Keratinocyte (primary cell): Measurements from ENCODE around the gene USP12. TPM values are rescaled to one million over a fixed set of nuclear protein-coding genes. Genes with fewer than 3 reads are reported as not detected.

Experiments used
- DNase-seq: peaks from one replicate; pipeline ENCODE4 v3.0.0-alpha.2; 2011; ENCODE audit warnings: low read depth, missing footprints, low spot score
- FAIRE-seq: peaks from 2 replicates; lab custom pipeline; 2011; peaks lifted over from hg19 to GRCh38; lab: Jason Lieb, UNC
- H2AFZ ChIP-seq: 2 replicates; pipeline ENCODE4 v1.6.0; 2012; ENCODE audit warnings: low read length, control low read depth, inconsistent platforms; ENCODE audit not compliant: control insufficient read depth
- H3K27ac ChIP-seq: 2 replicates; pipeline ENCODE4 v1.5.1; 2011; ENCODE audit warnings: low read length; ENCODE audit not compliant: control insufficient read depth, insufficient read depth
- H3K27me3 ChIP-seq: 3 replicates; pipeline ENCODE4 v1.6.0; 2011; ENCODE audit warnings: low read length; ENCODE audit not compliant: control insufficient read depth, insufficient read depth; ENCODE audit errors: extremely low read depth
- H3K36me3 ChIP-seq, 2 experiments: 2 replicates in 1 of 2; 3 replicates in 1 of 2; pipeline ENCODE4 v1.5.1; 2011; ENCODE audit warnings: low read length in 2 of 2, mild to moderate bottlenecking in 1 of 2; ENCODE audit not compliant: control insufficient read depth in 2 of 2, insufficient read depth in 2 of 2; ENCODE audit errors: extremely low read depth in 1 of 2
- H3K4me1 ChIP-seq: 3 replicates; pipeline ENCODE4 v1.5.1; 2011; ENCODE audit warnings: low read length; ENCODE audit not compliant: control insufficient read depth, insufficient read depth; ENCODE audit errors: extremely low read depth
- H3K4me2 ChIP-seq: 3 replicates; pipeline ENCODE4 v1.6.0; 2011; ENCODE audit warnings: low read depth, low read length; ENCODE audit not compliant: control insufficient read depth, insufficient read depth; ENCODE audit errors: extremely low read depth
- H3K4me3 ChIP-seq, 3 experiments: fragments of 200-600 bp in 1 of 3; sonication (generic) in 1 of 3; 2 replicates in 2 of 3; 3 replicates in 1 of 3; pipeline ENCODE4 v1.5.1; 2011 to 2016; ENCODE audit warnings: low read length in 3 of 3, mild to moderate bottlenecking in 3 of 3, control low read depth in 2 of 3, inconsistent platforms in 1 of 3, low read depth in 1 of 3, mixed read lengths in 1 of 3, mixed run types in 1 of 3, moderate library complexity in 1 of 3; ENCODE audit not compliant: control insufficient read depth in 2 of 3, insufficient read depth in 2 of 3; ENCODE audit errors: extremely low read depth in 1 of 3
- H3K79me2 ChIP-seq: 2 replicates; pipeline ENCODE4 v1.6.0; 2012; ENCODE audit warnings: low read length; ENCODE audit not compliant: control insufficient read depth, insufficient read depth
- H3K9ac ChIP-seq: 3 replicates; pipeline ENCODE4 v1.6.0; 2011; ENCODE audit warnings: low read length; ENCODE audit not compliant: control insufficient read depth, insufficient read depth; ENCODE audit errors: extremely low read depth
- H3K9me1 ChIP-seq: 3 replicates; pipeline ENCODE4 v1.6.0; 2011; ENCODE audit warnings: low read length; ENCODE audit not compliant: control insufficient read depth, insufficient read depth; ENCODE audit errors: extremely low read depth
- H3K9me3 ChIP-seq: 2 replicates; pipeline ENCODE4 v1.5.1; 2012; ENCODE audit warnings: low read depth, low read length; ENCODE audit not compliant: control insufficient read depth
- H4K20me1 ChIP-seq: 3 replicates; pipeline ENCODE4 v1.6.0; 2011; ENCODE audit warnings: low read length; ENCODE audit not compliant: control insufficient read depth, insufficient read depth; ENCODE audit errors: extremely low read depth
- EZH2 ChIP-seq: IDR thresholded peaks from one replicate; pipeline ENCODE4 v1.6.1; 2012; ENCODE audit warnings: inconsistent platforms, mild to moderate bottlenecking, low read length, moderate library complexity
- dilution Hi-C: fragments of 300-500 bp; cut with MboI; formaldehyde crosslinking; loops from one replicate; pipeline ENCODE4 v1.7.0; 2020; ENCODE audit warnings: low sequenced_read_pairs; ENCODE audit not compliant: extremely low pct_ligation_motif_present
- polyA plus RNA-seq, 5 experiments: library from polyadenylated mRNA; depleted of rRNA in 3 of 5; stranded (reverse) in 3 of 5; stranded (forward) in 1 of 5; unstranded in 1 of 5; fragments of >200 nt; gene quantifications; 1 replicate in 1 of 5; 2 replicates in 3 of 5; 3 replicates in 1 of 5; pipeline versions ENCODE4 v1.2.1 to v1.2.3, GENCODE V29; 2011 to 2012; ENCODE audit warnings: missing spikeins in 2 of 5, low read depth in 1 of 5, low replicate concordance in 1 of 5
- TF ChIP-seq, protein P1 (sequence below), 3 experiments: IDR thresholded peaks in 1 of 3; conservative IDR thresholded peaks in 1 of 3; optimal IDR thresholded peaks in 1 of 3; 2 replicates in 2 of 3; 3 replicates in 1 of 3; pipeline versions ENCODE3 to v1.5.1; 2011; ENCODE audit warnings: low read length in 3 of 3, mild to moderate bottlenecking in 3 of 3, moderate library complexity in 2 of 3, control low read depth in 1 of 3, inconsistent platforms in 1 of 3; ENCODE audit not compliant: insufficient read depth in 2 of 3; ENCODE audit errors: extremely low read depth in 1 of 3

Gene USP12
- polyA plus RNA-seq, 1 donor (not counting 4 experiments of a cell fraction or from before 2014, with no cell fraction given), result 20.7 TPM

DNA sequence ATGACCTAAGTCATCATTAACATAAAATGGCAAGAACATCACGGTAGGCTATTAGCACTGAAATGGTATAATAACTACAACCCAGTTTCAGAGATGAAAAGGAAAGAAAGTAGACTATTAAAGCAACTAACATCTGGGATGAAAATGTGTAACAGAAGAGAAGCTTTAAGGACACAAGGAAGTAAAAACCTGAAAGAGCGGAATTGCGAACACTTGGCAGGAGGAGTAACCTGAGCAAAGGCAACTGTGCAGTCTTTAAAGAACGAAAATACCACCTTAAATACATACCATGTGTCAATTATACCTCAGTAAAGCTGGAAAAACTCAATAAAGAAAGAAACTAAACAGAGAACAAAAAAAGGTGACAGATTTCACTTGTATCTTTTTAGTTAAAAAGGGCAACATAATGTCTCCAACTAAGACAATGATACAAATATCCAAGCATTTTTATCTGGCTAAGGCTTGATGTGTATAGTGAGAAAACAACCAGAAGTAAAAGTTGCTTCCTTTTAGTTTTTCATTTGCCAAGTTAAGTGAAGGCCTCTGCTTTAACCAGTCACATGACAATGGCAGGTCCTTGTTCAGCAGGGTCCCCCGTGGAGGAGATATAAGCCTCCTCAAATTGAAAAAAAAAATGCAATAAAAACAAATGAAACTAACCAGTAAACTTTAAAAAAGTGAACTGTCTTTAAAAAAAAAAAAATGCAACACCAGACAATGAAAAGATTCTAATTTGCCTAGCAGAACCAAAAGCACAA is 11.6 kb downstream of the USP12 start:
- H3K9ac ChIP-seq, result no peak overlapping the region
- H3K27ac ChIP-seq, result no peak overlapping the region
- no peaks in the 10 kb centered on the region for H3K9me3 ChIP-seq
- peaks cover 95% of the 10 kb centered on the region for H3K79me2 ChIP-seq
- no peak for FAIRE-seq
- TF ChIP-seq, protein P1, sequence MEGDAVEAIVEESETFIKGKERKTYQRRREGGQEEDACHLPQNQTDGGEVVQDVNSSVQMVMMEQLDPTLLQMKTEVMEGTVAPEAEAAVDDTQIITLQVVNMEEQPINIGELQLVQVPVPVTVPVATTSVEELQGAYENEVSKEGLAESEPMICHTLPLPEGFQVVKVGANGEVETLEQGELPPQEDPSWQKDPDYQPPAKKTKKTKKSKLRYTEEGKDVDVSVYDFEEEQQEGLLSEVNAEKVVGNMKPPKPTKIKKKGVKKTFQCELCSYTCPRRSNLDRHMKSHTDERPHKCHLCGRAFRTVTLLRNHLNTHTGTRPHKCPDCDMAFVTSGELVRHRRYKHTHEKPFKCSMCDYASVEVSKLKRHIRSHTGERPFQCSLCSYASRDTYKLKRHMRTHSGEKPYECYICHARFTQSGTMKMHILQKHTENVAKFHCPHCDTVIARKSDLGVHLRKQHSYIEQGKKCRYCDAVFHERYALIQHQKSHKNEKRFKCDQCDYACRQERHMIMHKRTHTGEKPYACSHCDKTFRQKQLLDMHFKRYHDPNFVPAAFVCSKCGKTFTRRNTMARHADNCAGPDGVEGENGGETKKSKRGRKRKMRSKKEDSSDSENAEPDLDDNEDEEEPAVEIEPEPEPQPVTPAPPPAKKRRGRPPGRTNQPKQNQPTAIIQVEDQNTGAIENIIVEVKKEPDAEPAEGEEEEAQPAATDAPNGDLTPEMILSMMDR (optimal IDR thresholded peaks at IDR 0.05 in 1 of 3, IDR thresholded peaks at IDR 0.05 in 1 of 3, conservative IDR thresholded peaks at IDR 0.05 in 1 of 3; ENCODE audit: extremely low read depth in 1 of 3, insufficient read depth in 2 of 3, low read length in 3 of 3), result no peak
- no peak for TF ChIP-seq EZH2
- peaks cover 0 to 3% of the 10 kb centered on the region in 2 experiments for H3K36me3 ChIP-seq
- H4K20me1 ChIP-seq, result peaks cover 4% of the 10 kb centered on the region
- H3K9me1 ChIP-seq, result no peaks in the 10 kb centered on the region
- H3K4me3 ChIP-seq, result no peak overlapping the region
- DNase-seq, result no peak
- H3K4me1 ChIP-seq, result no peaks in the 10 kb centered on the region
- no peaks in the 10 kb centered on the region for H3K27me3 ChIP-seq
- dilution Hi-C loops, result no loop called here
- no peak overlapping the region for H3K4me2 ChIP-seq
- no peak overlapping the region for H2AFZ ChIP-seq

DNA sequence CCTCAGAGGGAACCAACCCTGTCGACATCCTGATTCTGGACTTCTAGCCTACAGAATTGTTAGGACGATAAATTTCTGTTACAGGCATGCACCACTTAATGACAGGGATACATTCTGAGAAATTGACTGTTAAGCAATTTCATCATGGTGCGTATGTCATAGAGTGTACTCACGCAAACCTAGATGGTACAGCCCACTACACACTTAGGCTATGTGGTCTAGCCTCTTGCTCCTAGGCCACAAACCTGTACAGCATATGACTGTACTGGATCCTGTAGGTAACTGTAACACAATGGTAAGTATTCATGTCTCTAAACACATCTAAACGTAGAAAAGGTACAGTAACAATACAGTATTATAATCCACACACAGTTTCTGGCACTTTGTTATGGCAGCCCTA is 13.3 kb downstream of the USP12 start:
- no peak overlapping the region for H3K9ac ChIP-seq
- no peak for TF ChIP-seq EZH2
- TF ChIP-seq, protein P1 (optimal IDR thresholded peaks at IDR 0.05 in 1 of 3, IDR thresholded peaks at IDR 0.05 in 1 of 3, conservative IDR thresholded peaks at IDR 0.05 in 1 of 3; ENCODE audit: extremely low read depth in 1 of 3, insufficient read depth in 2 of 3, low read length in 3 of 3), result no peak
- no peak overlapping the region for H3K27ac ChIP-seq
- H4K20me1 ChIP-seq, result peaks cover 4% of the 10 kb centered on the region
- H3K36me3 ChIP-seq, result peaks cover 0 to 3% of the 10 kb centered on the region in 2 experiments
- DNase-seq (no peak), FAIRE-seq (peak; percentile 26)
- H2AFZ ChIP-seq, result no peak overlapping the region
- no peaks in the 10 kb centered on the region for H3K27me3 ChIP-seq
- dilution Hi-C loops, result no loop called here
- H3K79me2 ChIP-seq, result peaks cover 95% of the 10 kb centered on the region
- no peak overlapping the region for H3K4me3 ChIP-seq
- no peaks in the 10 kb centered on the region for H3K9me1 ChIP-seq
- H3K4me1 ChIP-seq, result no peaks in the 10 kb centered on the region
- no peak overlapping the region for H3K4me2 ChIP-seq
- H3K9me3 ChIP-seq, result no peaks in the 10 kb centered on the region
